Measurements from ENCODE around the gene SLC25A21. TPM values are rescaled to one million over a fixed set of nuclear protein-coding genes. Genes with fewer than 3 reads are reported as not detected.
A peak's percentile ranks its signal among the peaks of the same experiment; 100 is the strongest.

The SLC25A21 gene
- total RNA-seq, 1 donor from 2014 or later: 0.81 TPM

GRCh38 chr14:36655963-36656686 lies 516.3 kb downstream of the SLC25A21 start:
- peak; percentile 53 for TF ChIP-seq CTCF (conservative IDR thresholded peaks at IDR 0.05; ENCODE audit: low read depth, low read length)
- no peak overlapping the region for H3K4me3 ChIP-seq (ENCODE audit: low read depth, low read length)
- DNase-seq (ENCODE audit: low read depth): no peak

- no peak overlapping the region for H3K4me3 ChIP-seq (ENCODE audit: low read depth, low read length)
- TF ChIP-seq CTCF (conservative IDR thresholded peaks at IDR 0.05; ENCODE audit: low read depth, low read length): no peak
- DNase-seq (ENCODE audit: low read depth): no peak
Observed at GRCh38 chr14:36655571-36655962, 516.8 kb downstream of the SLC25A21 start.

GRCh38 chr14:36654794-36655381 lies 517.5 kb downstream of the SLC25A21 start:
- no peak overlapping the region for H3K4me3 ChIP-seq (ENCODE audit: low read depth, low read length)
- TF ChIP-seq CTCF (conservative IDR thresholded peaks at IDR 0.05; ENCODE audit: low read depth, low read length): no peak
- DNase-seq (ENCODE audit: low read depth): no peak

GRCh38 chr14:36653962-36654793 lies 518.2 kb downstream of the SLC25A21 start:
- no peak for DNase-seq (ENCODE audit: low read depth)
- H3K4me3 ChIP-seq (ENCODE audit: low read depth, low read length): no peak overlapping the region
- no peak for TF ChIP-seq CTCF (conservative IDR thresholded peaks at IDR 0.05; ENCODE audit: low read depth, low read length)

- TF ChIP-seq CTCF (conservative IDR thresholded peaks at IDR 0.05; ENCODE audit: low read depth, low read length): no peak
- no peak for DNase-seq (ENCODE audit: low read depth)
- H3K4me3 ChIP-seq (ENCODE audit: low read depth, low read length): no peak overlapping the region
Observed at GRCh38 chr14:36653413-36653812, 519.0 kb downstream of the SLC25A21 start.

- DNase-seq (ENCODE audit: low read depth): no peak
- no peak for TF ChIP-seq CTCF (conservative IDR thresholded peaks at IDR 0.05; ENCODE audit: low read depth, low read length)
- H3K4me3 ChIP-seq (ENCODE audit: low read depth, low read length): no peak overlapping the region
Observed at GRCh38 chr14:36652542-36653201, 519.7 kb downstream of the SLC25A21 start.

Measured in epithelial cell of proximal tubule (primary cell).